OCI-LY1 (cell line): Measurements from ENCODE around the gene NGF.

Experiments
- H2AFZ ChIP-seq: fragments of 200-600 bp; sonication (generic), shearing (Covaris generic); 2 replicates; pipeline ENCODE4 v1.6.0; 2014; ENCODE audit warnings: antibody characterized with exemption, mild to moderate bottlenecking, low read length
- H3F3A ChIP-seq: fragments of 200-600 bp; sonication (generic), shearing (Covaris generic); 2 replicates; pipeline ENCODE4 v1.6.0; 2014; ENCODE audit warnings: mild to moderate bottlenecking, antibody characterized with exemption, low read length, moderate library complexity; ENCODE audit not compliant: insufficient read depth
- H3K27ac ChIP-seq: fragments of 200-600 bp; sonication (generic); 2 replicates; pipeline ENCODE4 v1.5.1; 2014; ENCODE audit warnings: low read length, mixed run types, mild to moderate bottlenecking, low read depth; ENCODE audit not compliant: poor library complexity, severe bottlenecking
- H3K27me3 ChIP-seq: fragments of 200-600 bp; sonication (generic); 2 replicates; pipeline ENCODE4 v1.6.0; 2014; ENCODE audit warnings: antibody characterized with exemption, mild to moderate bottlenecking, low read length, moderate library complexity; ENCODE audit not compliant: insufficient read depth
- H3K36me3 ChIP-seq: fragments of 200-600 bp; sonication (generic); 2 replicates; pipeline ENCODE4 v1.6.1; 2014; ENCODE audit warnings: mild to moderate bottlenecking, antibody characterized with exemption, low read length, moderate library complexity, mixed read lengths; ENCODE audit not compliant: insufficient read depth
- H3K4me1 ChIP-seq: fragments of 200-600 bp; sonication (generic); 2 replicates; pipeline ENCODE4 v1.5.1; 2014; ENCODE audit warnings: mild to moderate bottlenecking, low read length, moderate library complexity; ENCODE audit not compliant: insufficient read depth, severe bottlenecking
- H3K4me2 ChIP-seq: fragments of 200-600 bp; sonication (generic), shearing (Covaris generic); 2 replicates; pipeline ENCODE4 v1.6.1; 2014; ENCODE audit warnings: low read length
- H3K4me3 ChIP-seq: fragments of 200-600 bp; sonication (generic); 2 replicates; pipeline ENCODE4 v1.5.1; 2014; ENCODE audit warnings: low read length, low read depth, mild to moderate bottlenecking, mixed read lengths; ENCODE audit not compliant: poor library complexity, severe bottlenecking
- H3K79me2 ChIP-seq: fragments of 200-600 bp; shearing (Covaris generic); 2 replicates; pipeline ENCODE4 v1.6.1; 2016; ENCODE audit warnings: mixed run types, low read length, mixed read lengths; ENCODE audit not compliant: insufficient read depth
- H3K9ac ChIP-seq: fragments of 200-600 bp; sonication (generic), shearing (Covaris generic); 2 replicates; pipeline ENCODE4 v1.6.1; 2014; ENCODE audit warnings: mild to moderate bottlenecking, low read length, mixed read lengths
- H3K9me2 ChIP-seq: fragments of 200-600 bp; sonication (generic), shearing (Covaris generic); 2 replicates; pipeline ENCODE4 v1.6.1; 2014; ENCODE audit warnings: low read depth, mild to moderate bottlenecking, low read length, mixed read lengths
- H3K9me3 ChIP-seq: fragments of 200-600 bp; shearing (Covaris generic); 2 replicates; pipeline ENCODE4 v1.6.1; 2014; ENCODE audit warnings: low read length, mixed read lengths
- H4K20me1 ChIP-seq: fragments of 200-600 bp; sonication (generic), shearing (Covaris generic); 2 replicates; pipeline ENCODE4 v1.6.0; 2016; ENCODE audit warnings: mild to moderate bottlenecking, low read length; ENCODE audit not compliant: insufficient read depth
- EZH2 ChIP-seq: fragments of 200-600 bp; sonication (generic), shearing (Covaris generic); IDR thresholded peaks from 2 replicates; pipeline ENCODE4 v1.8.0; 2017; ENCODE audit warnings: borderline replicate concordance, mixed run types, mild to moderate bottlenecking, antibody characterized with exemption, low read length, moderate library complexity, mixed read lengths
- TF ChIP-seq, protein P1 (sequence below): fragments of 200-600 bp; sonication (generic), shearing (Covaris generic); IDR thresholded peaks from 2 replicates; pipeline ENCODE4 v1.5.1; 2017; ENCODE audit warnings: mild to moderate bottlenecking, antibody characterized with exemption, low read length, moderate library complexity, mixed read lengths

The NGF gene

DNA sequence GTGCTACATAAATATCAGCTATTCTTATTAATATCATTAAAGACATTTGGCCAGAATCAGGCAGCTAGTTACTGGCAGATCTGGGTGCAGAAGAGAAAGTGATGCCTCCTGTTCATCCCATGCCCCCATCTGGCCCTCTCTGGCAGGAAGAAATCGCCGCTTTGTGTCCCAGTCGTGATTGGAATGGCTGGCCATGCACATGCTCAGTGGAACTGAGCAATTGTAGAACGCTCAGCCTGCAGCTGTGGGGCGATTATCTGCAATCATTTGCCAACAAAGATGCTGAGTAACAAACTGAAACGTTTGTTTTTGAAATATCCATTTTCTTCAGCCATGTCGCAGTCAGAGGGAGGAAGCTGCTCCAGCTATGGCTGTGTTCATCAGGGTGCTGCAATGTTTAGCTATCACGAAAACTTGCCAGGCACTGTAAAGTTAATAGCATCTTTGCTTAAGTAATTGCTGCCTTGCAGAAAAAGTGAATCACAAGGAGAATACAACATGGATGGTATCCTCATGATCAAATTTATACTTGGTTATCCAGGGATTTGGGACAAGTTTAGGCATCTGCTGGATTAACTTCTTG lies 36.5 kb downstream of the NGF start:
- Histone ChIP-seq H3K4me1 (no peaks in the 10 kb centered on the region), H3K27ac (no peak overlapping the region), H3K9me3 (no peaks in the 10 kb centered on the region), H3K27me3 (no peaks in the 10 kb centered on the region; the same call in 1 of the 2 replicates), H3F3A (no peaks in the 10 kb centered on the region), H3K9me2 (no peaks in the 10 kb centered on the region), H3K4me3 (no peak overlapping the region), H3K36me3 (no peaks in the 10 kb centered on the region), H3K4me2 (no peak overlapping the region), H2AFZ (no peak overlapping the region), H3K9ac (no peak overlapping the region), H3K79me2 (no peaks in the 10 kb centered on the region), H4K20me1 (no peaks in the 10 kb centered on the region)
- TF ChIP-seq, protein P1, sequence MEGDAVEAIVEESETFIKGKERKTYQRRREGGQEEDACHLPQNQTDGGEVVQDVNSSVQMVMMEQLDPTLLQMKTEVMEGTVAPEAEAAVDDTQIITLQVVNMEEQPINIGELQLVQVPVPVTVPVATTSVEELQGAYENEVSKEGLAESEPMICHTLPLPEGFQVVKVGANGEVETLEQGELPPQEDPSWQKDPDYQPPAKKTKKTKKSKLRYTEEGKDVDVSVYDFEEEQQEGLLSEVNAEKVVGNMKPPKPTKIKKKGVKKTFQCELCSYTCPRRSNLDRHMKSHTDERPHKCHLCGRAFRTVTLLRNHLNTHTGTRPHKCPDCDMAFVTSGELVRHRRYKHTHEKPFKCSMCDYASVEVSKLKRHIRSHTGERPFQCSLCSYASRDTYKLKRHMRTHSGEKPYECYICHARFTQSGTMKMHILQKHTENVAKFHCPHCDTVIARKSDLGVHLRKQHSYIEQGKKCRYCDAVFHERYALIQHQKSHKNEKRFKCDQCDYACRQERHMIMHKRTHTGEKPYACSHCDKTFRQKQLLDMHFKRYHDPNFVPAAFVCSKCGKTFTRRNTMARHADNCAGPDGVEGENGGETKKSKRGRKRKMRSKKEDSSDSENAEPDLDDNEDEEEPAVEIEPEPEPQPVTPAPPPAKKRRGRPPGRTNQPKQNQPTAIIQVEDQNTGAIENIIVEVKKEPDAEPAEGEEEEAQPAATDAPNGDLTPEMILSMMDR: no peak
- no peak for TF ChIP-seq EZH2

DNA sequence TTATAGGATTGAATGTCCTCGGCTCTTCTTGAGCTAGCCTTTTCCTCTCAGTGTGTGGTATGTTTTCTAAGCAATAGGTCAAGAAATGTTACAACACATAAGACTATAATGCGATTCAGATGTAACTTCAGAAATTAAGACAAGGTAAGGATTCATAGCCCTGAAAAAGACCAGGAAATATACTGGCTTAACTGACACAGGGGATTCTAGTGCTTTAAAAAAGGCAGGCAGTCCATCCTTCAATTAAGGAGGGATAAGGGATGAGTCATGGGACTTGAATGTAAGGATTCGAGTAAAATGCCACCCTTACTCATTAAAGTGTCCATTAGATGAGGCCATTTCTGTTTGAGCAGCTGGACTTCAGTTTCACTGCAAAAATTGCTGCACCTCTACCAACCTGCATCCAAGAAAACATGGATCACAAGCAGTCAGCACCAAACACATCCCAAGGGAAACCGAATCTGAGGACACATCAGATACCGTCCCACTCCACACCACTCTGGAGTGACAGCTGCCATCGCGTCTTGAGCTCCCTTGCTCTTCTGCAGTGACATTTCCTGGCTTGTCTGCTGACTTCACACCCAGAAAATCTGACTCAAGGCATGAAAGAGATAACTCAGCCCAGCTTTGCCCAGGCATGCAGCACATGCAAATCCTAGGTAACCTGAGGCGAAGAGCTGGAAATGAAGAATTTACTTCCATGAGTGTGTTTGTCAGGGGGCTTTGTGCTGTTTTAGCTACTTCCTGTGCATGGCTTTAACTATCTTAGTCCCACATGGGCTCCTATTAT lies 37.8 kb downstream of the NGF start:
- H3K27ac ChIP-seq: no peak overlapping the region
- no peak overlapping the region for H2AFZ ChIP-seq
- no peak overlapping the region for H3K4me2 ChIP-seq
- no peaks in the 10 kb centered on the region for H3K79me2 ChIP-seq
- H4K20me1 ChIP-seq: no peaks in the 10 kb centered on the region
- no peak overlapping the region for H3K4me3 ChIP-seq
- TF ChIP-seq, protein P1: no peak
- TF ChIP-seq EZH2: no peak
- no peaks in the 10 kb centered on the region for H3K9me2 ChIP-seq
- H3K4me1 ChIP-seq: no peaks in the 10 kb centered on the region
- H3K9ac ChIP-seq: no peak overlapping the region
- H3K9me3 ChIP-seq: no peaks in the 10 kb centered on the region
- H3F3A ChIP-seq: no peaks in the 10 kb centered on the region
- no peaks in the 10 kb centered on the region for H3K36me3 ChIP-seq
- no peaks in the 10 kb centered on the region; the same call in 1 of the 2 replicates for H3K27me3 ChIP-seq

DNA sequence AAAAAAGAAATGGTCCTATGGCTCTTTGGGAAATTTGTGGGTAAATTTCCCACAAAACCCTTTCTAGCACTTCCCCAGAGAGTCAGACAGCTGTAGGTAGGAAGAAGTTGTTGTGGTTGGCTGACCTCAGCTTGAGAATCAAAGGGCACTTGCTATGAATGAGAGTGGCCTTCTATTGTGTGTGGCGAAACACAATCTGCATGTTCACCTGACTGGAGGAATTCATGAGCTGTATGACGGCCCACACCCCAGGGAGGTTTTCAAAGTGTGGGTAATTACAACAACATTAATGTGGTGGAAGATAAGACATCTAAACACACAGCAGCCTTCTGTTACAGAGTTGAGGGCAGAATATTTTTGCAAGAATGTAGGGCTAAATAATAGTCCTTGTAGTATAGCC lies 38.8 kb downstream of the NGF start:
- no peaks in the 10 kb centered on the region for H3F3A ChIP-seq
- no peaks in the 10 kb centered on the region for H3K4me1 ChIP-seq
- H3K4me2 ChIP-seq: no peak overlapping the region
- H4K20me1 ChIP-seq: no peaks in the 10 kb centered on the region
- no peak overlapping the region for H3K4me3 ChIP-seq
- no peak overlapping the region for H3K9ac ChIP-seq
- H3K27me3 ChIP-seq: no peaks in the 10 kb centered on the region; the same call in 1 of the 2 replicates
- H3K9me2 ChIP-seq: no peaks in the 10 kb centered on the region
- no peak overlapping the region for H3K27ac ChIP-seq
- no peaks in the 10 kb centered on the region for H3K9me3 ChIP-seq
- H2AFZ ChIP-seq: no peak overlapping the region
- no peaks in the 10 kb centered on the region for H3K79me2 ChIP-seq
- TF ChIP-seq, protein P1: no peak
- TF ChIP-seq EZH2: no peak
- H3K36me3 ChIP-seq: no peaks in the 10 kb centered on the region
